Vagina (tissue), 2 donors: Measurements from ENCODE around the gene ONECUT3. TPM values are rescaled to one million over a fixed set of nuclear protein-coding genes. Genes with fewer than 3 reads are reported as not detected.

ENCODE experiments used
- DNase-seq, 2 donors: peaks; one replicate each; pipeline ENCODE4 v3.0.0-alpha.2; 2017; ENCODE audit errors: extremely low spot score in 2 of 2
- H3K27ac ChIP-seq: fragments of 200-600 bp; sonication (generic); one replicate; pipeline ENCODE4 v1.5.1; 2019
- H3K27me3 ChIP-seq: fragments of 200-600 bp; sonication (generic); one replicate; pipeline ENCODE4 v1.5.1; 2019
- H3K36me3 ChIP-seq, 2 donors: fragments of 200-600 bp; sonication (generic); one replicate each; pipeline ENCODE4 v1.5.1; 2017 to 2019
- H3K4me1 ChIP-seq: fragments of 200-600 bp; sonication (generic); one replicate; pipeline ENCODE4 v1.5.1; 2019
- H3K4me3 ChIP-seq, 2 donors: fragments of 200-600 bp; sonication (generic); 1 replicate in 1 of 2; 2 replicates in 1 of 2; pipeline ENCODE4 v1.5.1; 2016 to 2019
- H3K9me3 ChIP-seq: fragments of 200-600 bp; sonication (generic); one replicate; pipeline ENCODE4 v1.5.1; 2019
- CTCF ChIP-seq, 3 experiments: fragments of 450-650 bp in 2 of 3; fragments of 200-600 bp in 1 of 3; sonication (generic) in 1 of 3; IDR thresholded peaks; one replicate each; pipeline ENCODE4 v1.5.1; 2017 to 2019; ENCODE audit warnings: antibody characterized with exemption in 3 of 3, mild to moderate bottlenecking in 2 of 3, moderate library complexity in 2 of 3
- POLR2A ChIP-seq, 2 donors: fragments of 450-650 bp; IDR thresholded peaks; one replicate each; pipeline ENCODE4 v1.6.1; 2017; ENCODE audit warnings: antibody characterized with exemption in 2 of 2, mild to moderate bottlenecking in 2 of 2, moderate library complexity in 2 of 2
- POLR2AphosphoS5 ChIP-seq, 2 donors: sonication (generic); formaldehyde crosslinking; IDR thresholded peaks; one replicate each; pipeline ENCODE4 v1.9.0; 2017; ENCODE audit warnings: antibody characterized with exemption in 2 of 2, mild to moderate bottlenecking in 2 of 2, low read depth in 1 of 2; ENCODE audit not compliant: insufficient read depth in 1 of 2
- intact Hi-C: fragments of 100-400 bp; cut with DNase I; formaldehyde crosslinking; loops from one replicate; pipeline ENCODE4 v1.15.1; 2023
- total RNA-seq: library from RNA; depleted of rRNA; stranded (reverse); fragments of >200 nt; gene quantifications from one replicate; pipeline ENCODE4 v1.2.3, GENCODE V29; 2016

Gene ONECUT3
- total RNA-seq, 1 donor from 2014 or later, result not detected

GRCh38 chr19:1783354-1783753, 30.0 kb downstream of the ONECUT3 start:
- intact Hi-C loops, result no loop called here
- DNase-seq, result no peak
- Histone ChIP-seq H3K9me3 (no peaks in the 10 kb centered on the region), H3K4me1 (no peaks in the 10 kb centered on the region), H3K4me3 (no peak overlapping the region), H3K27ac (no peak overlapping the region), H3K27me3 (no peaks in the 10 kb centered on the region), H3K36me3 (no peaks in the 10 kb centered on the region)
- TF ChIP-seq POLR2AphosphoS5 (IDR thresholded peaks at IDR 0.05; ENCODE audit: insufficient read depth in 1 of 2, low read depth in 1 of 2) (no peak), POLR2A (IDR thresholded peaks at IDR 0.05) (no peak), CTCF (IDR thresholded peaks at IDR 0.05) (no peak)

- intact Hi-C loops, result no loop called here
- H3K4me3 ChIP-seq, result no peak overlapping the region
- TF ChIP-seq POLR2AphosphoS5 (IDR thresholded peaks at IDR 0.05; ENCODE audit: insufficient read depth in 1 of 2, low read depth in 1 of 2), result no peak
- TF ChIP-seq POLR2A (IDR thresholded peaks at IDR 0.05), result no peak
- no peak for TF ChIP-seq CTCF (IDR thresholded peaks at IDR 0.05)
- H3K27me3 ChIP-seq, result no peaks in the 10 kb centered on the region
- no peak for DNase-seq
- H3K9me3 ChIP-seq, result no peaks in the 10 kb centered on the region
- H3K36me3 ChIP-seq, result no peaks in the 10 kb centered on the region
- H3K4me1 ChIP-seq, result peaks cover 5% of the 10 kb centered on the region
- H3K27ac ChIP-seq, result no peak overlapping the region
Observed at GRCh38 chr19:1783874-1784273, 30.6 kb downstream of the ONECUT3 start.

DNA sequence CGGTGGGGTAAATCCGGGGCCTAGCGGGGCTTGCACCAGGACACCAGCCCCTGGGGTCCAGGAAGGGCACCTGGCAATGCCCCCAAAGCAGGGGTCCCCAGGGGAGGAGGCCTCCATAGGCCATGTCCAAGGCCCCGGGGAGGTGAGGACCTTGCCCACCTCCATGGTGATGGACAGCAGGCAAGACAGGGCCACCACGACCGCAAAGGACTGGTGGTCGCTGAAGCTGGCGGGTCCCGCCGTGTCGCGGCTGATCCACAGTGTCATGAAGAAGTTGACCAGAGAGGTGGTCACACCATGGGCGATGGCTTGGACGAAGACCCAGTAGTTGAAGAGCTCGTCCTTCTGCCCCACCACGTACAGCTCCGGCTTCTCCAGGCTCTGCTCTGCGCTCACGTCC, 32.0 kb downstream of the ONECUT3 start:
- no peak overlapping the region for H3K27ac ChIP-seq
- no peak for DNase-seq
- no peaks in the 10 kb centered on the region for H3K9me3 ChIP-seq
- no peaks in the 10 kb centered on the region for H3K27me3 ChIP-seq
- TF ChIP-seq POLR2A (IDR thresholded peaks at IDR 0.05), result no peak
- no peak for TF ChIP-seq POLR2AphosphoS5 (IDR thresholded peaks at IDR 0.05; ENCODE audit: insufficient read depth in 1 of 2, low read depth in 1 of 2)
- no peak for TF ChIP-seq CTCF (IDR thresholded peaks at IDR 0.05)
- H3K36me3 ChIP-seq, result no peaks in the 10 kb centered on the region
- peaks cover 13% of the 10 kb centered on the region for H3K4me1 ChIP-seq
- H3K4me3 ChIP-seq, result no peak overlapping the region
- intact Hi-C loops, result no loop called here

DNA sequence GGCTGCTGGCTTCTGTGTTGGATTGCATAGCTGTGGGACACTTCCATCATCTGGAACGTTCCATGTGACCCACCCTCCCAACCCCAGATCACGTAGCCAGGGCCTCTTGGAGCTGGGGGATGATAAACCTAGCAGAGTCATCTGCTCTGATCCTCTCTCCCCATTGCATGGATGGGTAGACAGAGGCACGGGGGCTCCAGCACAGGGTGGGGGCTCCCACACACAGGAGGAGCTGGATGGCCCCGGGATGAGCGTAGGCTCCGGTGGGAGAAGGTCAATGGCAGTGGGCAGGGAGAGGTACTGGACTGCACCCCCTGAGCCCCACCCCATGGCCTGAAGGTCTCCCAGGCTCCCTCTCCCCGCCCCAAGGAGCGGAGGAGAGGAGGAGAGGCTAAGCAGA, 33.4 kb downstream of the ONECUT3 start:
- DNase-seq, result no peak
- no peaks in the 10 kb centered on the region for H3K9me3 ChIP-seq
- no peak for TF ChIP-seq CTCF (IDR thresholded peaks at IDR 0.05)
- no peak for TF ChIP-seq POLR2AphosphoS5 (IDR thresholded peaks at IDR 0.05; ENCODE audit: insufficient read depth in 1 of 2, low read depth in 1 of 2)
- no peak for TF ChIP-seq POLR2A (IDR thresholded peaks at IDR 0.05)
- no peak overlapping the region for H3K27ac ChIP-seq
- H3K27me3 ChIP-seq, result no peaks in the 10 kb centered on the region
- H3K4me1 ChIP-seq, result peaks cover 13% of the 10 kb centered on the region
- H3K36me3 ChIP-seq, result no peaks in the 10 kb centered on the region
- intact Hi-C loops, result no loop called here
- no peak overlapping the region for H3K4me3 ChIP-seq

GRCh38 chr19:1787116-1787515, 33.8 kb downstream of the ONECUT3 start:
- no peak overlapping the region for H3K27ac ChIP-seq
- TF ChIP-seq POLR2AphosphoS5 (IDR thresholded peaks at IDR 0.05; ENCODE audit: insufficient read depth in 1 of 2, low read depth in 1 of 2) (no peak), CTCF (IDR thresholded peaks at IDR 0.05) (no peak), POLR2A (IDR thresholded peaks at IDR 0.05) (no peak)
- H3K27me3 ChIP-seq, result no peaks in the 10 kb centered on the region
- DNase-seq, result no peak
- no peaks in the 10 kb centered on the region for H3K9me3 ChIP-seq
- H3K4me1 ChIP-seq, result peaks cover 13% of the 10 kb centered on the region
- no peak overlapping the region for H3K4me3 ChIP-seq
- intact Hi-C loops, result no loop called here
- H3K36me3 ChIP-seq, result no peaks in the 10 kb centered on the region
